Measurements from ENCODE around the gene INPP5D. TPM values are rescaled to one million over a fixed set of nuclear protein-coding genes. Genes with fewer than 3 reads are reported as not detected.
A peak's percentile ranks its signal among the peaks of the same experiment; 100 is the strongest.

Gene INPP5D
- total and polyA plus RNA-seq, 2 donors: 26.6 to 42.0 TPM

DNA sequence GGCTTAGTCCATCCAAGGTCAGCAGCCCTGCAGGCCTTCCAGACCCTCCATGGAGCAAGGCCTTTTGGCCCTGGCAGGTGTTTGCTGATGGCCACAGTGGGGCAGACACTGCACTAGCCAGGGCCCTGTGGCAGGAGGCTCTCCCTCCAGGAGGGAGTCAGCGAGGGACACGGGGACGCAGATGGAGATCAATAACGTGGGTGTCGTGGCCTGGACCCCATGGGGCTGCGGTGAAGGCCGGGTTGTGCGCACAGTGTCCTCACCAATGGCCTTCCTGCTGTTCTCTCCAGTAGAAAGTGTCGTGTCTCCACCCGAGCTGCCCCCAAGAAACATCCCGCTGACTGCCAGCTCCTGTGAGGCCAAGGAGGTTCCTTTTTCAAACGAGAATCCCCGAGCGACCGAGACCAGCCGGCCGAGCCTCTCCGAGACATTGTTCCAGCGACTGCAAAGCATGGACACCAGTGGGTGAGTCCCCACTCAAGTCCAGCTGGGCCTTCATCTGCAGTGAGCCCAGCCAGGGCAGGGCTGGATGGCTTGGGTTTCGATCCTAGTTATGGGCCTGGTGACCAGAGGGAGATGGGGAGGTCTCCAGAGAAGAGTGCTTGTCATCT lies 65.4 kb downstream of the INPP5D start:
- H3K9me3 ChIP-seq (ENCODE audit: control insufficient read depth in 2 of 2, insufficient read depth in 1 of 2, low read length in 1 of 2): peaks cover 0 to 4% of the 10 kb centered on the region in 2 donors
- no peak overlapping the region for H3K27ac ChIP-seq (ENCODE audit: low read depth in 1 of 2, low read length in 1 of 2)
- no peak for DNase-seq (ENCODE audit: low read depth in 6 of 9, low spot score in 9 of 9)
- peaks cover 3 to 18% of the 10 kb centered on the region in 2 donors for H3K4me1 ChIP-seq (ENCODE audit: control insufficient read depth in 2 of 2, insufficient read depth in 2 of 2, low read length in 2 of 2)
- WGBS: 98% methylated on average over 20 of the region's 20 CpGs
- H3K36me3 ChIP-seq (ENCODE audit: control insufficient read depth in 2 of 2, insufficient read depth in 2 of 2, low read length in 1 of 2): peaks cover 65 to 69% of the 10 kb centered on the region in 2 donors
- no peak overlapping the region for H3K4me3 ChIP-seq (ENCODE audit: low read length in 2 of 2)
- no peaks in the 10 kb centered on the region for H3K27me3 ChIP-seq (ENCODE audit: control insufficient read depth in 2 of 2, insufficient read depth in 1 of 2, low read length in 1 of 2)

GRCh38 chr2:233129351-233129978 lies 69.3 kb downstream of the INPP5D start:
- H3K4me3 ChIP-seq (ENCODE audit: low read length in 2 of 2): no peak overlapping the region
- H3K27me3 ChIP-seq (ENCODE audit: control insufficient read depth in 2 of 2, insufficient read depth in 1 of 2, low read length in 1 of 2): no peaks in the 10 kb centered on the region
- peaks cover 66 to 76% of the 10 kb centered on the region in 2 donors for H3K36me3 ChIP-seq (ENCODE audit: control insufficient read depth in 2 of 2, insufficient read depth in 2 of 2, low read length in 1 of 2)
- H3K4me1 ChIP-seq (ENCODE audit: control insufficient read depth in 2 of 2, insufficient read depth in 2 of 2, low read length in 2 of 2): peaks cover 3 to 13% of the 10 kb centered on the region in 2 donors
- H3K9me3 ChIP-seq (ENCODE audit: control insufficient read depth in 2 of 2, insufficient read depth in 1 of 2, low read length in 1 of 2): no peaks in the 10 kb centered on the region
- no peak for DNase-seq (ENCODE audit: low read depth in 6 of 9, low spot score in 9 of 9)
- no peak overlapping the region for H3K27ac ChIP-seq (ENCODE audit: low read depth in 1 of 2, low read length in 1 of 2)
- 94% methylated on average over 9 of the region's 9 CpGs for WGBS

GRCh38 chr2:233130024-233130423 lies 69.9 kb downstream of the INPP5D start:
- Histone ChIP-seq H3K4me3 (ENCODE audit: low read length in 2 of 2) (no peak overlapping the region), H3K36me3 (ENCODE audit: control insufficient read depth in 2 of 2, insufficient read depth in 2 of 2, low read length in 1 of 2) (peaks cover 60 to 75% of the 10 kb centered on the region in 2 donors), H3K4me1 (ENCODE audit: control insufficient read depth in 2 of 2, insufficient read depth in 2 of 2, low read length in 2 of 2) (peaks cover 3 to 8% of the 10 kb centered on the region in 2 donors), H3K9me3 (ENCODE audit: control insufficient read depth in 2 of 2, insufficient read depth in 1 of 2, low read length in 1 of 2) (no peaks in the 10 kb centered on the region), H3K27me3 (ENCODE audit: control insufficient read depth in 2 of 2, insufficient read depth in 1 of 2, low read length in 1 of 2) (no peaks in the 10 kb centered on the region), H3K27ac (ENCODE audit: low read depth in 1 of 2, low read length in 1 of 2) (no peak overlapping the region)
- 68% methylated on average over 6 of the region's 6 CpGs for WGBS
- no peak for DNase-seq (ENCODE audit: low read depth in 6 of 9, low spot score in 9 of 9)

- Histone ChIP-seq H3K27ac (ENCODE audit: low read depth in 1 of 2, low read length in 1 of 2) (peak overlapping the region in 1 of 2 donors; percentile 18), H3K9me3 (ENCODE audit: control insufficient read depth in 2 of 2, insufficient read depth in 1 of 2, low read length in 1 of 2) (no peaks in the 10 kb centered on the region), H3K27me3 (ENCODE audit: control insufficient read depth in 2 of 2, insufficient read depth in 1 of 2, low read length in 1 of 2) (no peaks in the 10 kb centered on the region), H3K4me3 (ENCODE audit: low read length in 2 of 2) (no peak overlapping the region), H3K4me1 (ENCODE audit: control insufficient read depth in 2 of 2, insufficient read depth in 2 of 2, low read length in 2 of 2) (peaks cover 3 to 8% of the 10 kb centered on the region in 2 donors), H3K36me3 (ENCODE audit: control insufficient read depth in 2 of 2, insufficient read depth in 2 of 2, low read length in 1 of 2) (peaks cover 58 to 74% of the 10 kb centered on the region in 2 donors)
- WGBS: 95% methylated on average over 7 of the region's 7 CpGs
- DNase-seq (ENCODE audit: low read depth in 6 of 9, low spot score in 9 of 9): no peak
These were observed 70.4 kb downstream of the INPP5D start for GRCh38 chr2:233130481-233131020.

DNA sequence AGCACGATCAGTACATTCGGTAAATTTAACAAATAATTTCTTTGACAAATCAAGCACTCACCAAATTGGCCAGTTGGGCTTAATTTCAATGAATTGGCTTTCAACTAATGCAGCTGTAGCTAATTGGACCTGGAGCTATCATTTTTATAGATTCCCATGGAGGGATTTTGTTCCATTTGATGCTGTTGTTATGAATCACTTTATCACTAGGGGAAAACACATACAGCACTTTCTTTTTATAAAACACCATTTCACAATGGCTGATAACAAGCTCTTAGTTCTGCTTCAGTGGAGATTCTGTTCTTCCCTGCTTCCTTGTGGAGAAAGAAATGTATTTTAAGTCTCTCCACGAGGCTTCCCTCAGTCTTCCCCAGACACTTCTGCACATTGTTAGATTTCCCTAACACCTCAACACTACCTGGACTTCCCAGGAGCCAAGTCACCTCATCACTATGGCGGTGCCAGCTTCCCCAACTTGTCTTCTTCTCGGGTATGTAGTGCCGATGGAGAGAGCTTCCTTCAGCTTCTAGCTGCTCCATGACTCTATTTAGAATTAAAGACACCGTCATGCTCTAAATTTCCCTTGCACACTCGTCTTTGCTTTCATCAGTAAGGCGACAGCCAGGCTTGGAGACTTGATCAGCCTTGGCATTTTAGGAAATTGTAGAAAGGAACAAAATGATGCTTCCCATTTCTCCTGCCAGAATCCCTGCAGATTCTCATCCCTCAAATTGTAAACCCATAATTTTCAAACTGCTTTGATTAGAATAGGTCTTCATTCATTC lies 72.0 kb downstream of the INPP5D start:
- Histone ChIP-seq H3K27me3 (ENCODE audit: control insufficient read depth in 2 of 2, insufficient read depth in 1 of 2, low read length in 1 of 2) (no peaks in the 10 kb centered on the region), H3K4me1 (ENCODE audit: control insufficient read depth in 2 of 2, insufficient read depth in 2 of 2, low read length in 2 of 2) (peaks cover 3 to 8% of the 10 kb centered on the region in 2 donors), H3K9me3 (ENCODE audit: control insufficient read depth in 2 of 2, insufficient read depth in 1 of 2, low read length in 1 of 2) (no peaks in the 10 kb centered on the region), H3K4me3 (ENCODE audit: low read length in 2 of 2) (no peak overlapping the region), H3K36me3 (ENCODE audit: control insufficient read depth in 2 of 2, insufficient read depth in 2 of 2, low read length in 1 of 2) (peaks cover 54 to 68% of the 10 kb centered on the region in 2 donors), H3K27ac (ENCODE audit: low read depth in 1 of 2, low read length in 1 of 2) (no peak overlapping the region)
- no peak for DNase-seq (ENCODE audit: low read depth in 6 of 9, low spot score in 9 of 9)
- 95% methylated on average over 9 of the region's 9 CpGs for WGBS

DNA sequence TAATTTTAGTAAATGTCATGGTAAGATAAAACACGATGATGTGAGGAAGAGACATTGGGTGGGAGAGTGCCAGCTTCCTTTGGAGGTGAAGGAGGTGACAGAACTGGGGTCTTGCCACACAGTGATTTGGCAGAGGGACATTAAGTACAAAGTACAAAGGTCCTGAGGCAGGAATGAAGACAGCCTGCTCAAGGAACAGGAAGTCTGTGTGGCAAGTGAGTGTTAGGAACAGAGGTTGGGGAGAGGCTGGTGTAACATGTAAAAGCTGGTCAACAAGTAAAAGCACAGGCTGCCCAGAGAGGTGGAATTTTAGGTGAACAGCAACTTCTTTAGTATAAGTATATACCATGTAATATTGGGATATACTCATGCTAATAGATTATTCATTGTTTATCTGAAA lies 73.1 kb downstream of the INPP5D start:
- no peak overlapping the region for H3K27ac ChIP-seq (ENCODE audit: low read depth in 1 of 2, low read length in 1 of 2)
- WGBS: 0% methylated on average over 1 of the region's 1 CpG
- no peak for DNase-seq (ENCODE audit: low read depth in 6 of 9, low spot score in 9 of 9)
- no peaks in the 10 kb centered on the region for H3K27me3 ChIP-seq (ENCODE audit: control insufficient read depth in 2 of 2, insufficient read depth in 1 of 2, low read length in 1 of 2)
- no peak overlapping the region for H3K4me3 ChIP-seq (ENCODE audit: low read length in 2 of 2)
- no peaks in the 10 kb centered on the region for H3K9me3 ChIP-seq (ENCODE audit: control insufficient read depth in 2 of 2, insufficient read depth in 1 of 2, low read length in 1 of 2)
- peaks cover 47 to 60% of the 10 kb centered on the region in 2 donors for H3K36me3 ChIP-seq (ENCODE audit: control insufficient read depth in 2 of 2, insufficient read depth in 2 of 2, low read length in 1 of 2)
- peaks cover 3 to 8% of the 10 kb centered on the region in 2 donors for H3K4me1 ChIP-seq (ENCODE audit: control insufficient read depth in 2 of 2, insufficient read depth in 2 of 2, low read length in 2 of 2)

DNA sequence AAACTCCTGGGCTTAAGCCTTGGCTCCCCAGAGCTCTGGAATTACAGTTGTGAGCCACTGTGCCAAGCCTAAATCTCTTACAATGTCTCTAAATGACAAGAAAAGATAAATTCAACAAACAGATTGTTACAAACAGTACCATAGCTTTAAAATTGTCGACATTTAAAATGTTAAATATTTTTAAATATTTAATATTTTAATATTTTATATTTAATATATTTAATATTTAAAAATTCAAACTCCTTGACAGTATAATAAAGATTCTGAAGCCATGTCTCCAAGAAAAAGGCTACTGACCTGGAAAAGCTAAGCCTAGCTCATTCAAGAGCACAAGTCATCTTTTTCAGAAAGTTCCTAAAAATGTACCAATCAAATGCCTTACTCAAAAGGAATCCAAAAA lies 75.3 kb downstream of the INPP5D start:
- Histone ChIP-seq H3K9me3 (ENCODE audit: control insufficient read depth in 2 of 2, insufficient read depth in 1 of 2, low read length in 1 of 2) (no peaks in the 10 kb centered on the region), H3K36me3 (ENCODE audit: control insufficient read depth in 2 of 2, insufficient read depth in 2 of 2, low read length in 1 of 2) (peaks cover 42 to 63% of the 10 kb centered on the region in 2 donors), H3K27me3 (ENCODE audit: control insufficient read depth in 2 of 2, insufficient read depth in 1 of 2, low read length in 1 of 2) (no peaks in the 10 kb centered on the region), H3K27ac (ENCODE audit: low read depth in 1 of 2, low read length in 1 of 2) (no peak overlapping the region), H3K4me3 (ENCODE audit: low read length in 2 of 2) (no peak overlapping the region), H3K4me1 (ENCODE audit: control insufficient read depth in 2 of 2, insufficient read depth in 2 of 2, low read length in 2 of 2) (no peaks in the 10 kb centered on the region)
- DNase-seq (ENCODE audit: low read depth in 6 of 9, low spot score in 9 of 9): no peak
- WGBS: 99% methylated on average over 1 of the region's 1 CpG

GRCh38 chr2:233137040-233137439 lies 76.9 kb downstream of the INPP5D start:
- peaks cover 41 to 58% of the 10 kb centered on the region in 2 donors for H3K36me3 ChIP-seq (ENCODE audit: control insufficient read depth in 2 of 2, insufficient read depth in 2 of 2, low read length in 1 of 2)
- peaks cover 9 to 13% of the 10 kb centered on the region in 2 donors for H3K4me1 ChIP-seq (ENCODE audit: control insufficient read depth in 2 of 2, insufficient read depth in 2 of 2, low read length in 2 of 2)
- H3K27me3 ChIP-seq (ENCODE audit: control insufficient read depth in 2 of 2, insufficient read depth in 1 of 2, low read length in 1 of 2): no peaks in the 10 kb centered on the region
- H3K4me3 ChIP-seq (ENCODE audit: low read length in 2 of 2): no peak overlapping the region
- WGBS: over 99% methylated on average over 2 of the region's 2 CpGs
- DNase-seq (ENCODE audit: low read depth in 6 of 9, low spot score in 9 of 9): no peak
- no peaks in the 10 kb centered on the region for H3K9me3 ChIP-seq (ENCODE audit: control insufficient read depth in 2 of 2, insufficient read depth in 1 of 2, low read length in 1 of 2)
- H3K27ac ChIP-seq (ENCODE audit: low read depth in 1 of 2, low read length in 1 of 2): no peak overlapping the region
